NT2/D1 (cell line): ENCODE measurements around the gene BMPR1A.

ENCODE experiments used
- DNase-seq: peaks from one replicate; pipeline ENCODE4 v3.0.0-alpha.2; 2011; ENCODE audit warnings: low read depth, low spot score
- H3K27me3 ChIP-seq: 2 replicates; pipeline ENCODE4 v1.6.0; 2011; ENCODE audit warnings: mild to moderate bottlenecking; ENCODE audit not compliant: insufficient read length, insufficient read depth
- H3K36me3 ChIP-seq: 2 replicates; pipeline ENCODE4 v1.6.1; 2011; ENCODE audit warnings: mild to moderate bottlenecking, low read length, mixed read lengths; ENCODE audit not compliant: insufficient read depth, insufficient read length
- H3K4me1 ChIP-seq: 2 replicates; pipeline ENCODE4 v1.5.1; 2011; ENCODE audit not compliant: insufficient read depth, insufficient read length
- H3K4me3 ChIP-seq: 2 replicates; pipeline ENCODE4 v1.5.1; 2011; ENCODE audit warnings: low read depth; ENCODE audit not compliant: insufficient read length
- H3K9ac ChIP-seq: 2 replicates; pipeline ENCODE4 v1.6.0; 2011; ENCODE audit warnings: low read depth; ENCODE audit not compliant: insufficient read length
- H3K9me3 ChIP-seq: 2 replicates; pipeline ENCODE4 v1.5.1; 2011; ENCODE audit warnings: mild to moderate bottlenecking, low read length; ENCODE audit not compliant: insufficient read depth
- SUZ12 ChIP-seq: IDR thresholded peaks from 2 replicates; pipeline ENCODE4 v1.6.1; 2011; ENCODE audit not compliant: insufficient read length, insufficient read depth; ENCODE audit errors: extremely low read depth
- YY1 ChIP-seq: IDR thresholded peaks from 2 replicates; pipeline ENCODE4 v1.6.1; 2011; ENCODE audit not compliant: insufficient read length, insufficient read depth
- ZNF274 ChIP-seq: IDR thresholded peaks from 2 replicates; pipeline ENCODE4 v1.6.1; 2011; ENCODE audit warnings: mild to moderate bottlenecking, low read depth, low read length

Gene BMPR1A

DNA sequence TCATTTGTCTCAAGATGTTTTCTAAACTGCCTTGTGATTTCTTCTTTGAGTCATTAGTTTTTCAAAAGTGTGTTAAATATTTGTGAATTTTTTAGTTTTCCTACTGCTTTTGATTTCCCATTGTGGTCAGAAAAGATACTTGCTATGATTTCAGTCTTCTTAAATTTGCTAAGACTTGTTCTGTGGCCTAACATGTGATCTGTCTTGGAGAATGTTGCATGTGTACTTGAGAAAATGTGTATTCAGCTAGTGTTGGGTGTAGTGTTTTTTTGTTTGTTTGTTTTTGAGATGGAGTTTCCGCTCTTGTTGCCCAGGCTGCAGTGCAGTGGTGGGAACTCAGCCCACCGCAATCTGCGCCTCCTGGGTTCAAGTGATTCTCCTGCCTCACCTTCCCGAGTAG, 28.6 kb downstream of the BMPR1A start:
- TF ChIP-seq SUZ12 (no peak), YY1 (no peak), ZNF274 (no peak)
- Histone ChIP-seq H3K9ac (no peak overlapping the region), H3K9me3 (no peaks in the 10 kb centered on the region), H3K27me3 (no peaks in the 10 kb centered on the region), H3K4me1 (peaks cover 2% of the 10 kb centered on the region), H3K36me3 (no peaks in the 10 kb centered on the region), H3K4me3 (no peak overlapping the region)
- DNase-seq = no peak

DNA sequence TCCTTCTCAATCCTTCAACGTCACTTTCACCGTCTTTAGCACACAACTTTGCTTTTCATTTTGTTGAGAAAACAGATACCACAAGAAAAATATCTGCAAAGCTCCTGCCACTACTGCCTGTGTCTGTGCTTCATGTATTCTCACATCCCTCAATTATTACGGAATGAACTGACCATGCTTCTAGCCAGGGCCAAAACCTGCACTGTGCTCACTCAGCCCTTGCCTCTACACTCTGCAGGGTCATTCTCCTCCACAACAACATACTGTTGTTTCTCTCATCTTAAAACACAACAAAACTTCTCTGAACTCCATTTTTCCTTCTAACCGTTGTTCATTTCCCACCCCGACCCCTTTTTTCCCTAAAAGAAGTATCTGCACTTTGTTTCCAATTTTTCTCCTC, 29.5 kb downstream of the BMPR1A start:
- H3K4me1 ChIP-seq = peaks cover 2% of the 10 kb centered on the region
- TF ChIP-seq ZNF274 (no peak), SUZ12 (no peak), YY1 (no peak)
- H3K4me3 ChIP-seq = no peak overlapping the region
- no peak for DNase-seq
- H3K36me3 ChIP-seq = no peaks in the 10 kb centered on the region
- no peaks in the 10 kb centered on the region for H3K27me3 ChIP-seq
- no peak overlapping the region for H3K9ac ChIP-seq
- H3K9me3 ChIP-seq = no peaks in the 10 kb centered on the region

GRCh38 chr10:86786368-86786767, 29.9 kb downstream of the BMPR1A start:
- no peak overlapping the region for H3K4me3 ChIP-seq
- H3K4me1 ChIP-seq = peaks cover 2% of the 10 kb centered on the region
- DNase-seq = no peak
- no peaks in the 10 kb centered on the region for H3K36me3 ChIP-seq
- no peaks in the 10 kb centered on the region for H3K27me3 ChIP-seq
- TF ChIP-seq YY1 = no peak
- TF ChIP-seq SUZ12 = no peak
- no peak for TF ChIP-seq ZNF274
- no peak overlapping the region for H3K9ac ChIP-seq
- no peaks in the 10 kb centered on the region for H3K9me3 ChIP-seq

GRCh38 chr10:86790394-86790793, 34.0 kb downstream of the BMPR1A start:
- H3K4me3 ChIP-seq = no peak overlapping the region
- H3K9me3 ChIP-seq = no peaks in the 10 kb centered on the region
- no peak for DNase-seq
- no peaks in the 10 kb centered on the region for H3K27me3 ChIP-seq
- H3K36me3 ChIP-seq = peaks cover 5% of the 10 kb centered on the region
- H3K9ac ChIP-seq = no peak overlapping the region
- TF ChIP-seq SUZ12 (no peak), ZNF274 (no peak), YY1 (no peak)
- peaks cover 2% of the 10 kb centered on the region for H3K4me1 ChIP-seq

- TF ChIP-seq YY1 = no peak
- no peak for TF ChIP-seq ZNF274
- TF ChIP-seq SUZ12 = no peak
- DNase-seq = no peak
These were observed 36.2 kb downstream of the BMPR1A start for GRCh38 chr10:86792461-86793167.

GRCh38 chr10:86793696-86794095, 37.3 kb downstream of the BMPR1A start:
- no peaks in the 10 kb centered on the region for H3K27me3 ChIP-seq
- TF ChIP-seq SUZ12 (no peak), YY1 (no peak), ZNF274 (no peak)
- no peak for DNase-seq
- H3K4me1 ChIP-seq = no peaks in the 10 kb centered on the region
- H3K9ac ChIP-seq = no peak overlapping the region
- no peak overlapping the region for H3K4me3 ChIP-seq
- peaks cover 5% of the 10 kb centered on the region for H3K36me3 ChIP-seq
- H3K9me3 ChIP-seq = no peaks in the 10 kb centered on the region

More at GRCh38 chr10:86792461-86793167, 36.2 kb downstream of the BMPR1A start:
- Histone ChIP-seq H3K9ac (no peak overlapping the region), H3K4me1 (no peaks in the 10 kb centered on the region), H3K27me3 (no peaks in the 10 kb centered on the region), H3K4me3 (no peak overlapping the region), H3K36me3 (peaks cover 5% of the 10 kb centered on the region), H3K9me3 (no peaks in the 10 kb centered on the region)

- no peaks in the 10 kb centered on the region for H3K27me3 ChIP-seq
- H3K9me3 ChIP-seq = no peaks in the 10 kb centered on the region
- H3K9ac ChIP-seq = no peak overlapping the region
- H3K4me3 ChIP-seq = no peak overlapping the region
- no peaks in the 10 kb centered on the region for H3K4me1 ChIP-seq
- DNase-seq = peak; percentile 33
- no peak for TF ChIP-seq ZNF274
- TF ChIP-seq SUZ12 = no peak
- TF ChIP-seq YY1 = no peak
- peaks cover 5% of the 10 kb centered on the region for H3K36me3 ChIP-seq
These were observed 38.9 kb downstream of the BMPR1A start for GRCh38 chr10:86795353-86795752.

- Histone ChIP-seq H3K36me3 (peaks cover 11% of the 10 kb centered on the region), H3K4me3 (no peak overlapping the region), H3K9ac (no peak overlapping the region), H3K27me3 (no peaks in the 10 kb centered on the region), H3K9me3 (no peaks in the 10 kb centered on the region), H3K4me1 (no peaks in the 10 kb centered on the region)
- no peak for DNase-seq
- TF ChIP-seq SUZ12 = no peak
- TF ChIP-seq YY1 = no peak
- TF ChIP-seq ZNF274 = no peak
These were observed 41.6 kb downstream of the BMPR1A start for GRCh38 chr10:86798025-86798424.
